Measurements from ENCODE around the gene CYTH3.

The CYTH3 gene

DNA sequence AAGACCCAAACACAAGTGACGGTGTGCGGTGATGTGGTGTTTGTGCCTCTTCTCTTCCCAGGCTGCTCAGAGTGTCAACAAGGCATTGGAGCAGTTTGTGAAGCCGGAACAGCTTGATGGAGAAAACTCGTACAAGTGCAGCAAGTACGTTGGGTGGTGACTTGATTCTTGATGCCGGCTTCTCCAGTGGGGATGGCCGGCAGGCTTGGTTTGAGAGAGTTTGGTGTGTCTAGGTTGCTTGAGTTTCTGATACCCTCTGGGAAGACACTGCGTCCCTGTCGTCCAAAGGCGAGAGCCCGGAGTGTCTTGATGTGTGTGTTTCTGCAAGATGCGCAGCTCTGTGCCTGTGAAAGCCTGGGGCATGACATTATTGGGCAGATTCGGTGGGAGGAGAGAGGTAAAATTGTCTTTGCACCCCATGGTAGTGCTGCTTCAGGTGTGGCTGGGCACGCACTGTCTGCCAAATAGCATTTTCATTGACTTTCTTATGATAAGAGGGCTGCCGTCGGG is 129.5 kb downstream of the CYTH3 start:
- no peak for DNase-seq

DNA sequence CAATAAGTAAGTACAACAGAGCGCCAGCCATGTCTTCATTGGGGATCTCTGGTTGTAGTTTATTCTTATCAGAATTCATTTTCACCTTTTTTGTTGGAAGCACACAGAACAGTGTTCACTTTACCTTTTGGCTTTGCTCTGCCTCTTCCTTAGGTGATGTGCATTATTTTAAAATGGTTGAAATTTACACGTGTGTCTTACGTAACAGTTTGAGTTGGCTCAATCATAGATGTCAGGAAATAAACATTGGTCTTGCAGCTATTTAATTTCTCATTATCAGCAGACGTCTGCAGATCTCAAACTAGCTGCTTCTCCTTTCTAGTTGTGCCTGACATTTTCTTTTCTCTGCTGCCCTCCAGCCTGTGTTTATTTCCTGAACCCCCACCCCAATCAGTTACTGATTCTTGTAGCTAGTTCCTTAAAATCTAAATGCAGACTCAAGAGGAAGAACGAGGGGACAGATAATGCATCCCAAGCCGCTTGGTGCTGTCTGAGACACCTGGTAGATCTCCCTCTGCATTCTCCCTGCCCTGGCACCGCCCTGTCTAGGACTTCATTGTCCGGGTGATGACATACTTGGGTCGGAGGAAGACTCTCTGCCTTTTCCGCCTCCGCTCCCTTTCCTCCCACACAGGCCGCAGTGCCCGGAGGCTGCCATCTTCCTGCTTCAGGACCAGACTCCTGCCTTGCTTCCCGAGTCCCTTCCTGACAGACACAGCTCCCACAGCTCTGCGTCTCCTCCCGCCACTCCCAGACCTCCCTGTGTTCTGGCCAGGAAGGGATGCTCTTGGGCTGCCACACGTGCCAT is 133.0 kb downstream of the CYTH3 start:
- no peak for DNase-seq

DNA sequence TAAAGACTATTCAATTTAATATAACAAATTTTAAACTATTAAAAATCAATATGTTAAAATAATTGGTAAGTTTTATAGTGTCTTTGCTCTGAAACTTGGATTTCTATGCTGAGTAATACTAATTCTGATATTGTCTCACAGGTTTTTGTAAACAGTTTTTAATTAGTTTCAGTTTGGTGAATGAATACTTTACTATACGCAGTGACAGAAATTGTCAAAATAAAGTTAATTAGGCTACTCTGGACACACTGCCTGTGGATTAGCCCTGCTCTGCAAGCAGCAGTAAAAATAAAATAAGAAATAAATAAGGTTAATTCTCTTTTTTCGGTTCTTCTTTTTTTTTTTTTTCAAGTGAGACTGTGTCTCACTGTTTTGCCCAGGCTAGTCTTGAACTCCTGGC is 135.9 kb downstream of the CYTH3 start:
- no peak for DNase-seq

DNA sequence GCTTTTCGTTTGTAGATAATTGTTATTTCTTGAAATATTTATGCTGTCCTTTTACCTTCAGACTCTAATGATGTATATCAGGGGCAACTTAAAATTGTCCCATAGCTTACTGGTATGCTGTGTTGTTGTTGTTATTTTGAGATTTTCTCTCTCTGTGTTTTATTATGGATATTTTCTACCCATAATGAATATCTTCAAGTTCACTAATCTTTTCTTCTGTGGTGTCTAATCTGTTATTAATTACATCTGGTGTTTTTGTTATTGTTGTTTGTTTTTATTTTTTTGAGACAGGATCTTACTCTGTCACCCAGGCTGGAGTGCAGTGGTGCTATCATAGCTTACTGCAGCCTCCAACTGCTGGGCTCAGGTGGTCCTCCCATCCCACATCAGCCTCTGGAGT is 139.2 kb downstream of the CYTH3 start:
- no peak for DNase-seq

DNA sequence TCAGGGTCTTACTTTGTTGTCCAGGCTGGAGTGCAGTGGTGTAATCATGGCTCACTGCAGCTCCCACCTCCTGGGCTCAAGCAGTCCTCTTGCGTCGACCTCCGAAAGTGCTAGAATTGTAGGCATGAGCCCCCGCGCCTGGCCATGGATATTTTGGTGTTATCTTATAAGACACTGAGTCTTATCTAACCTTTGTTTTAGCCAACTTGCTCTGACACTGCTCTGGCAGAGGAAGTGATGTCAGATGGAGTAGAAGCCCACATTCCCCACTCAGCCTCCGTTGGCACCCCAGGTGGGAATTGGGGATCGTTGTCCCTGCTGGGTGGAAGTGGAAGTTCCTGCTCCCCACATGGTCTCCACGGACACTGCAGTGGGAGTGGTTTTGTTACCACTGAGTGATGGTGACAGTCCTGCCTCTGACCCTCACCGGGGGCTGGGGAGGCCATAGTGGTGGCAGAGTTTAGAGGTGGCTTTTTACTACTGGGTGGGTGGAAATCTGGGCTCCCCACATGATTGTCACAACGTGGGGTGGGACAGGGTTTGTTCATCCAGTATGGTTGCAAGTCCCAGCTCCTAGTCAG is 142.3 kb downstream of the CYTH3 start:
- DNase-seq = no peak

DNA sequence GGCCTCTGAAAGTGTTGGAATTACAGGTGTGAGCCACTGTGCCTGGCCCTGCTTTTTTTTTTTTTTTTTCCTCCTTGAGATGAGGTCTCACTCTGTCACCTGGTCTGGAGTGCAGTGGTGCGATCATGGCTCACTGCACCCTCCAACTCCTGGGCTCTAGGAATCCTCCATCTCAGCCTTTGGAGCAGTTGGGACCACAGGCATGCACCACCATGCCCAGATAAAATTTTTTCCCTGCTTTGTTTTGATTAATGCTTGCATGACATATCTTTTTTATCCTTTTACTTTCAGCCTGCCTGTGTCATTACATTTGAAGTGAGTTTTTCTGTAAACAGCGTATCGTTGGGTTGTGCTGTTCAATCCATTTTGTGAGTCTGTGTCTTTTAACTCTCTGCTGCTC is 144.2 kb downstream of the CYTH3 start:
- no peak for DNase-seq

DNA sequence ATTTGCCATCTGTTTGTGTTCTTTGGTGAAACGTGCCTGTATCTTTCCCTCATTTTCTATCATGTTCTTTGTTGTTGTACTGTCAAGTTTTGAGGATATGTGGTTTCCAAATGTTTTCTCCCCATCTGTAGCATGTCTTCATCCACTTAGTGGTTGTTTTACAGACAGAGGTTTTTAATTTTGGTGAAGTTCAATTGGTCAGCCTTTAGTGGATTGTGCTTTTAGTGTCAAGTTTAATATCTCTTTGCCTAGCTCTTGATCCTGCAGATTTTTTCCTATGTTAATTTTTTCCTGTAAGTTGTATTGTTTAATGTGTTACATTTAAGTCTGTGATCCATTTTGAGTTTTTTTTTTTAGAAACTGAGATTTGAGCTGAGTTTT is 145.3 kb downstream of the CYTH3 start:
- no peak for DNase-seq

DNA sequence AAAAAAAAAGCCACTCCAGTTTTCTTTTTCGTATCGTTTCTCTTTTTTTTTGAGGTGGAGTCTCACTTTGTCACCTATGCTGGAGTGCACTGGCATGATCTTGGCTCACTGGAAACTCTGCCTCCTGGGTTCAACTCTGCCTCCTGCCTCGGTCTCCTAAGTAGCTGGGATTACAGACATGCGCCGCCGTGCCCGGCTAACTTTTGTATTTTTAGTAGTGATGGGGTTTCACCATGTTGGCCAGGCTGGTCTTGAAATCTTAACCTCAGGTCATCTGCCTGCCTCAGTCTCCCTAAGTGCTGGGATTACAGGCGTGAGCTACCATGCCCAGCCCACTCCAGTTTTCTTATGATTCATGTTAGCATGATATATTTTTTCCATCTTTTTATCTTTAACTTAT is 148.6 kb downstream of the CYTH3 start:
- DNase-seq = no peak

DNA sequence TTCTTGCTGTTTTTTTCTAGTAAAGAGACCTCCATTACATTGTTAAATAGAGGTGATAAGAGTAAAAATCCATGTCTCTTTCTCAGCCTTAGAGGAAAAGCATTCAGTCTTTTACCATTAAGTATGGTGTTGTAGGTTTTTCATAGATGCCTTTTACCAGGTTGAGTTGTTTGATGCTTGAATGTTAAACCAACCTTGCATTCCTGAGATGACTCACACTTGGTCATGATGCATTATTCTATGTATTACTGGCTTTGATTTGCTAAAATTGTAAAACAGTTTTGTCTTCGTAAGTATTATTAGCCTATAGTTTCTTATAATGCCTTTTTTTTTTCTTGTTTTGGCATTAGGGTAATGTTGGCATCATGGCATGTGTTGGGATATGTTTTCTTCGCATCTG is 151.3 kb downstream of the CYTH3 start:
- no peak for DNase-seq

DNA sequence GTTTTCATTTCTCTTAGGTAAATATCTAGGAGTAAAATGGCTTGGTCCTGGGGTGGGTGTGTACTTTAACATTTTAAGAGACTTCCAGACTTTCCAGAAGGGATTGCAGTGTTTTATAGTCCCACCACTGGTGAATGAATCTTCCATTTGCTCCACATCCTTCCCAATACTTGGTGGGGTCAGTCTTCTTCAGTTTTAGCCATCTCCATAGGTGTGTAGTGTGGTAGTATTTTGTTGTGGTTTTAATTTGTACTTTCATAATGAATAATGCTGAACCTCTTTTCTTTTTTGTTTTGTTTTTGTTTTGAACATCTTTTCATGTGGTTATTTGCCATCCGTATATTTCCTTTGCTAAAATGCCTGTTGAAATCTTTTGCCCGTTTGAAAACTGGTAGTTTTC is 154.9 kb downstream of the CYTH3 start:
- no peak for DNase-seq

DNA sequence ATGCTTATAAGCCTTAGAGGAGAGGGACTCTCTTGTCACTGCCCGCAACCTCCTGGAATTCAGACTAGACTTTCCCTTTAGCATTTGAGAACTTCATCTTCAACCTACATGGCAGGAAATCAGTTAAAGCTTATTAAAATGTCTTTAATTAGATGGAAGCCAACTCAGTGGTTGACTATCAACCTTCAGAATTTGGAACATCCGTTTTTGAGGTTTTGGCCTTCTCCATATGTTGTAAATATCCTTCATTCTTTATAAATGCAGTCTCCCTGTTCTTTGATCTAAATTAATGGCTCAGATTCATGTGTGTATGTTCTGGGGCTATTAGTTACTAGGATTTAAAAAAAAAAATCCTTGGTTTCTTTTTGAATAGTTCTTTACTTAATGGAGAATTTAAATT is 156.2 kb downstream of the CYTH3 start:
- DNase-seq = no peak
